HL-60/S4 treated with retinoic acid at 250 ng/mL for 4 days and 3 days (cell line): ENCODE results near the gene PRKCA.

Experiments used
- in situ Hi-C: fragments of 300-500 bp; cut with MboI; formaldehyde crosslinking; loops from 2 replicates; pipeline ENCODE4 v1.7.0; 2022; ENCODE audit warnings: low sequenced_read_pairs

The PRKCA gene

GRCh38 chr17:66637491-66637890 lies 335.1 kb downstream of the PRKCA start:
- in situ Hi-C loops: no loop called here

- in situ Hi-C loops: no loop called here
Measured at GRCh38 chr17:66638707-66639479, 336.5 kb downstream of the PRKCA start.

DNA sequence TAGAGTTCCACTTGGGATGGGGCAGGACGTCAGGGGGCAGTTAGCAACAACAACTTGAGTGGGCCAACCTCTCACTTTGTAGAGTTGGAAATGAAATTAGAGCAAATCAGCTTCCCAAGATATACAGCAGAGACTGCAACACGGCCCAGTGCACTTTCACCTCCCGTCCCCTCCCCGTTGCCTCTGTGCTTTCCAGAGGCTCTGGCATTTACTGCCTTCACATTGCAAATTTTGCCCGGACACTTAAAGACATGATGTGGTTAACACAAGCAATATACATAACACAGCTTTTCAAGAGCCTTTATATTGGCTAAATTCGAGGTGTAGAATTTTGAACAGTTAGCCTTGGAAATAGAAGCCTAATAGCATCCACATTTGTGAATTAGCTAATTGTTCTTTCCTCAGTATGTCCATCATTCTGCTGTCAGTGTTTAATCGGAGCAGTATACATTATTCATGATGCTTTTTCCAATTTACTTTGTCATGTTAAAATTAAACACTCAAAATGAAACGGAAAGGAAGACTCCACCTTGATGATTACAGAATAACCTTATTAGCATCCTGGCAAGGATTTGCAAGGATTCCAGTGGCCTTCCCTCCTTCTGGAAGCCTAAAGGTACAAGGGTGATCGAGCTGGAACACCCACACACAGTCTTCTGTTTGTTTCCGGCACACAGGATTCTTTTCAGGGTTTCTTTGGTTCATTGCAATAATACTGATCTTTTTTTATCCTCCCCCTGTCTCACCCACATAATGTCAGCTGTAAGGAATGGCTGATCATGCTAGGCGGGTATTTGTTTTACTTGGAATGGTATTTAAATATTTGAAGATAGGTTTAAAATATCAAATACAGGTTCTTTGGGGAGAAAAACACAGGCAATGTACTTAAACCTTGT lies 341.6 kb downstream of the PRKCA start:
- in situ Hi-C loops: no loop called here

GRCh38 chr17:66645259-66645658 lies 342.8 kb downstream of the PRKCA start:
- in situ Hi-C loops: no loop called here

- in situ Hi-C loops: no loop called here
Measured at GRCh38 chr17:66647391-66647983, 345.1 kb downstream of the PRKCA start.

DNA sequence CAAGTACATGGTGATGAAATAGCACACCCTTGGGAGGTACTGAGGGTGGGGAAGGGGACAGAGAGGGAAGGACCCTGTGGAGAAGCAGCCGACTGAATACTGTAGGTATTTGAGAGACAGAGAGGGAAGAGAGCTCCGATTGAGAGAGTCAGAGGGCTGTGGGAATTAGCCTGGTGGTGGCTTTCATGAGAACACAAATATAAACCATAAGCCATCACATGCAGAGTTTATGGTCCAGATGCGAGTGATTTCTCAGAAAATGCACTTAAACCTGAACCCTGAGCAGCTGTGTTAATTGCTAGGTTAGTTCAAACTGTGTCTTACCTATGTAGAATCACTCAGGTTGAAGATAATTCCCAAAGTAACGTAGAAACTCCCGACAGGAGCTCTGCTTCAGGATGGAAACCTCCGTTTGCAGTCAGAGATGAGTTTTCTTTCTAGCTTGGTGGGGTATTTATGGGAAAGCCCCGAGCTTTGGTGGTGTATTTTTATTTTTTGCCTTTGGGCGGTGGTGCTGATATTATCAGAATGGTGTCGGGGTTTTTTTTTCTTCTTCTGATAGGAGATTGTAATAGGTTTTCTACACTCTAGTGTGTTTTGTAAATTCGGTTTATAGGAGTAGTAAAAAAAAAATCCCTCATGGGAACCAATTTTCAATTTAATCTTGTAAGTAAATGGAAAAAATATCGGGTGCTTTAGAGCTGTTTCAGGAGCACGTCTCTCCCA lies 347.6 kb downstream of the PRKCA start:
- in situ Hi-C loops: no loop called here

GRCh38 chr17:66650544-66650877 lies 348.1 kb downstream of the PRKCA start:
- in situ Hi-C loops: no loop called here

GRCh38 chr17:66652840-66653507 lies 350.6 kb downstream of the PRKCA start:
- in situ Hi-C loops: no loop called here

GRCh38 chr17:66654106-66654740 lies 351.8 kb downstream of the PRKCA start:
- in situ Hi-C loops: no loop called here

DNA sequence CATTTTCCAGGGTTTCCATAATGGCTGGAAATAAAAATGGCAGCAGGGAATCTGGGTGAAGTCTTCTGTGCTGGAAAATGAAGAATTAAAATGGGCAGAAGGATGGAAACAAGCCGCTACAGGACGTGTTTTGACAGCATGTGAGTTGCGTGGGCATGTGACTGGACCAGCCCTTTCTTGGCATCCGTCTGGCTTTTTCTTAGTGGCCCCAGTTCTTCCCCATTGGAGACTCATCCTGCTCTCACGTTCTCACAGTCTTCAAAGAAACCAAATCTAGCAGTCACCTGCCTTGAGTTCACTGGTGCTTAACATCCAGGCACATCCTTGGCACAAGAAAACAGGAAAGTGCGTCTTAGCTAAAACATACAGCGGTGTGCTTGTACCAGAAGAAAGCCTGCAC lies 352.4 kb downstream of the PRKCA start:
- in situ Hi-C loops: no loop called here

- in situ Hi-C loops: no loop called here
Measured at GRCh38 chr17:66655461-66655860, 353.0 kb downstream of the PRKCA start.

DNA sequence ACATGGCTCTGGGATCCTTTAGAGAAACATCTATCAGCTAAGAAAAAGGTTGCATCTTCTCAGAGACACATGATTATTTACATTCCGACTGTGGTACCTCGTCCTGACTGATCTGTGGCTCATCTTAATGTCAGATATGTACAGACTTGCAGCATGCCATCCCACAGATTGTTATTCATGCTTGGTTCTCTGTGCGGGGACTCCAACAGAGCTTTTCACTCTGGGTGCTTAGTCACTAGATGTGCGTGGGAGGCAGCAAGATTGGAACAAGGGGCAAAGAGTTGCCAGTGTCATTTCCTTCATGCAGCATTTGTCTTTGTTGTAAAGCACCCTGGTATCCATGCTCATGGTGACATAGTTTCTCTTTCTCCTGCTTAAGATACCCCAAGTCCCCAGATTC lies 353.4 kb downstream of the PRKCA start:
- in situ Hi-C loops: no loop called here

DNA sequence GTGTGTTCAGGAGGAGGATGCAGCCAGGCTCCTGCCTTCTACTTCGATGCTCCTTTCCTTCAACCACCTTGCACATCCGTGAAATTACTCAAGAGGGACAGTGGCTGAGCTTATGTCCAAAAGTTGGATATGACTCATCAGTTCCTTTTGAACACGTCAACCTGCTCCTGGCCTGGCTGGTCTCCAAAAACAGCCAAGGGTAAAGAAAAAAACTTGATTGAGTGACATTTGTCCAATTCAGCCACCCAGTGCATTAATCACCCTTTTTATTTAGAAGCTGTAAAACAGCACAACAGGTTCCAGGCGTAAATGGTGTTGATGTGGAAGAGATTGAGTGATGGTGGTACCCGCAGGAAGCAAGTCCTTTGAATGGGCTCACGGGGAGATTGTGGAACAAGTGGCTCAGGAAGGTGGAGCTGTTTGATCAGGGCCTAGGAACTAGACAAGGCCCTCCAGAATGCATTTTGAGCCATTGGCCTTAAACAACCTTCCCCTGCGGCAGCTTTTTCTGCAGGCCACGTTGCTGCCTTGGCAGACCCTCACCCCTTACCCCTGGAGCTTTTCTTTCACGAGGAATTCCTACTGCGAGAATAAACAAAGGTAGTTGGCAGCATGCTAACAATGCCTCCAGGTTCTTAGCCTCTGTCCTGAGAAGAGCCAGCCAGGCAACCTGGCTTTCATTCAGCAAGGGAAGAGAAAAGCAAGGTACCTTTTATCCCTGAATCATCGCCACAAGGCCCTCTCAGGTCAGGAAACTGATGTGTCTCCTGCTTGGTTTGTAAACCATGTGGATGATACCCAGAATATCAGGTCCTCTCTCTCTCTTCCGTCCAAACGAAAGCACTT lies 359.2 kb downstream of the PRKCA start:
- in situ Hi-C loops: no loop called here

- in situ Hi-C loops: no loop called here
Measured at GRCh38 chr17:66662496-66662895, 360.1 kb downstream of the PRKCA start.

DNA sequence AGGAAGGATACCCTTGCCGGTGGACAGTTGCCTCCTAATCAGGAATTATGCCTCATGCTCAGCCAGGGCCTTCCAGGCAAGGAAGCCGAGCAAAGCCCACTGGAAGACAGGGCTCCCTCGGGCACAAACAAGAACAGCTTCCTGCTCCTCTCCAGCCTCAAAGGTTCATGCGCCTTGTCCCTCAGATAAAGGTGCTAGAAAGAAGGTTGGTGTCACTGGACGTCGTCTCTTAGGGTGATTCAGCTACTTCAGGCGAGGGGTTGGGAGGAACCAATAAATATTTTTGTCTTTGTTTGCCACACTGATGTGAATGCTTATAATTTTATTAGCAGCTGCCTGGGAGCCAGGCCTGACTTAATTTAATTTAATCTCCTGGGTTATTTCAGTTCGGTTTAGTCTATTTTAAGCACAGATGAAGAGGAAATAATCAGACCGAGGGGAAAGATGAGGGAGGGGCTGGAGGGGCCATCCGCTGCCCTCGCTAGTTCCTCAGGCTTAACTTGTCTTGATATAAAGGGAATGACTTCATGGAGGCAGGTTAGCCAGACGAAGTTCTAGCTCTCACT lies 360.7 kb downstream of the PRKCA start:
- in situ Hi-C loops: no loop called here

- in situ Hi-C loops: no loop called here
Measured at GRCh38 chr17:66664336-66664735, 361.9 kb downstream of the PRKCA start.

GRCh38 chr17:66665194-66665593 lies 362.8 kb downstream of the PRKCA start:
- in situ Hi-C loops: no loop called here

- in situ Hi-C loops: no loop called here
Measured at GRCh38 chr17:66667090-66667489, 364.7 kb downstream of the PRKCA start.

- in situ Hi-C loops: no loop called here
Measured at GRCh38 chr17:66667491-66668030, 365.1 kb downstream of the PRKCA start.
